Hepatocyte (in vitro differentiated cells): ENCODE data around the gene SEC14L6. TPM values are rescaled to one million over a fixed set of nuclear protein-coding genes. Genes with fewer than 3 reads are reported as not detected.
"Not testable (repeated sequence)": the region's sequence is repeated elsewhere in the genome, so short reads cannot be mapped to it uniquely, and the experiment has no call there.

Experiments
- DNase-seq: peaks from one replicate; pipeline ENCODE4 v3.0.0-alpha.2; 2016; ENCODE audit warnings: low spot score
- H2AFZ ChIP-seq: fragments of 200-600 bp; sonication (generic); 2 replicates; pipeline ENCODE4 v1.6.0; 2016; ENCODE audit warnings: antibody characterized with exemption, mild to moderate bottlenecking
- H3K27ac ChIP-seq: fragments of 200-600 bp; sonication (generic); 2 replicates; pipeline ENCODE4 v1.5.1; 2016; ENCODE audit warnings: mild to moderate bottlenecking
- H3K27me3 ChIP-seq: fragments of 200-600 bp; sonication (generic); 2 replicates; pipeline ENCODE4 v1.6.1; 2016
- H3K36me3 ChIP-seq: fragments of 200-600 bp; sonication (generic); replicated peaks from 2 replicates; pipeline ENCODE4 v1.5.1; 2016; ENCODE audit warnings: low read depth; ENCODE audit not compliant: insufficient read depth
- H3K4me1 ChIP-seq: fragments of 200-600 bp; sonication (generic); 2 replicates; pipeline ENCODE4 v1.5.1; 2016; ENCODE audit warnings: mild to moderate bottlenecking, moderate library complexity; ENCODE audit not compliant: insufficient read depth
- H3K4me2 ChIP-seq: fragments of 200-600 bp; sonication (generic); 2 replicates; pipeline ENCODE4 v1.6.0; 2016
- H3K4me3 ChIP-seq: fragments of 200-600 bp; sonication (generic); 2 replicates; pipeline ENCODE4 v1.5.1; 2016; ENCODE audit warnings: mild to moderate bottlenecking
- H3K79me2 ChIP-seq: fragments of 200-600 bp; sonication (generic); 2 replicates; pipeline ENCODE4 v1.6.0; 2017; ENCODE audit warnings: mild to moderate bottlenecking
- H3K9me2 ChIP-seq: fragments of 200-600 bp; sonication (generic); replicated peaks from 2 replicates; pipeline ENCODE4 v1.6.0; 2017; ENCODE audit warnings: mild to moderate bottlenecking; ENCODE audit not compliant: insufficient read depth
- H3K9me3 ChIP-seq: fragments of 200-600 bp; sonication (generic); 2 replicates; pipeline ENCODE4 v1.5.1; 2016; ENCODE audit warnings: low read depth, mild to moderate bottlenecking
- H4K20me1 ChIP-seq: fragments of 200-600 bp; sonication (generic); 2 replicates; pipeline ENCODE4 v1.6.0; 2016; ENCODE audit warnings: mild to moderate bottlenecking; ENCODE audit not compliant: insufficient read depth, poor library complexity, severe bottlenecking
- EZH2 ChIP-seq: fragments of 200-600 bp; sonication (generic); IDR thresholded peaks from 2 replicates; pipeline ENCODE4 v1.6.1; 2016; ENCODE audit warnings: antibody characterized with exemption, mild to moderate bottlenecking, borderline replicate concordance
- EZH2phosphoT487 ChIP-seq: fragments of 200-600 bp; sonication (generic); IDR thresholded peaks from one replicate; pipeline ENCODE4 v1.6.1; 2018; ENCODE audit warnings: antibody characterized with exemption, mild to moderate bottlenecking, low read depth, moderate library complexity; ENCODE audit not compliant: unreplicated experiment, severe bottlenecking
- WGBS: methylation state at CpG from one replicate; pipeline ENCODE4 v1.1.6; 2016; ENCODE audit warnings: low lambda C conversion rate; ENCODE audit errors: missing lambda C conversion rate; 5-methylcytosine and 5-hydroxymethylcytosine counted together
- polyA plus RNA-seq: library from polyadenylated mRNA; unstranded; fragments of >200 nt; fragmentation: Nextera tagmentation; extraction: Ambion mirVana; gene quantifications from 2 replicates; pipeline ENCODE4 v1.2.1, GENCODE V29; 2016
- total RNA-seq: library from RNA; depleted of rRNA; stranded (reverse); fragments of >200 nt; gene quantifications from 2 replicates; pipeline ENCODE4 v1.2.3, GENCODE V29; 2014
- TF ChIP-seq, protein P1 (sequence below): fragments of 200-600 bp; sonication (generic); IDR thresholded peaks from 2 replicates; pipeline ENCODE4 v1.5.1; 2016; ENCODE audit warnings: antibody characterized with exemption, mild to moderate bottlenecking; ENCODE audit not compliant: poor library complexity

The SEC14L6 gene
- 0.07 and 0.36 TPM in 2 replicates for total RNA-seq
- 0.39 TPM in 1 of 2 replicates, not detected in the other for polyA plus RNA-seq

DNA sequence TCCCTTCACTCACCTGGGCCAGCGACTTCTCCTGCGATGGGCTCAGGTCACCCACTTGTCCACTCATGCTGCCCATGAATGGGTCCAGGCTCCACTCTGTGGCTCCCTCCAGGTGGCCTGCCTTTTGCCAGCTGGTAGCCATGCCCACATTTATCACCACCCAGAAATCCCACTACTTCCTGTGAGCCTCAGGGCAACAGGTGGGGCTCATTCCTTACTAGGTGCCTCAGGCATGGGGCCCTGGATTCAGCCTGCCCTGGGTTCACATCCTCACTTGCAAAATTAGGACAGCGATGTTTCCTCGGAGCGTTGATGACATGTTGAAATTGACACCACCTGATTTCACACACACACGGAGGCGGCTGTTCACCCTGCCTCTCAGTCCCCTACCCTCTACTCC lies at the start of gene SEC14L6:
Gene SEC14L6 (minus strand): TSS at position 126 of the 400 bp plus-strand sequence. CDS start 59 bp downstream, at position 67.
- H3K4me1 ChIP-seq: peaks cover 11% of the 10 kb centered on the region
- 88% methylated on average over 7 of the region's 7 CpGs for WGBS

DNA sequence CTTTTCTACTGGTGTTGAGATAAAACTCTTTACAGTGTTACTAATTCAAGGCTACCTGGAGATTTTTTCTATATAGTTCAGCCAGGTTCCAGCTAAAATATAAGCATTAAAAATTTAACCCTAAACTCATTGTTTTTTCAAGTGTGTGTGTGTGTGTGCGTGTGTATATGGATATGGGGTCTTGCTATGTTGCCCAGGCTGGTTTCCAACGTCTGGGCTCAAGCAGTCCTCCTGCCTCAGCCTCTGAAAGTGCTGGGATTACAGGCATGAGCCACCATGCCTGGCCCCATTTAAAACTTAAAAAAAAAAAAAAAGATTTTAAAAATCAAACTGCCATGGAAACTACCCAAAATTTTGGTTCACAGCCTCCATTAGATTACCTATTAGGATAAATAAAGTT lies 49.7 kb upstream of the SEC14L6 start:
- Histone ChIP-seq H3K9me2 (no peaks in the 10 kb centered on the region), H3K4me1 (peaks cover 3% of the 10 kb centered on the region), H3K4me3 (no peak overlapping the region), H3K79me2 (peaks cover 4% of the 10 kb centered on the region), H3K27me3 (no peaks in the 10 kb centered on the region), H4K20me1 (no peaks in the 10 kb centered on the region), H3K36me3 (no peaks in the 10 kb centered on the region), H3K4me2 (no peak overlapping the region), H3K9me3 (no peaks in the 10 kb centered on the region), H2AFZ (no peak overlapping the region), H3K27ac (no peak overlapping the region)
- DNase-seq: no peak
- TF ChIP-seq, protein P1, sequence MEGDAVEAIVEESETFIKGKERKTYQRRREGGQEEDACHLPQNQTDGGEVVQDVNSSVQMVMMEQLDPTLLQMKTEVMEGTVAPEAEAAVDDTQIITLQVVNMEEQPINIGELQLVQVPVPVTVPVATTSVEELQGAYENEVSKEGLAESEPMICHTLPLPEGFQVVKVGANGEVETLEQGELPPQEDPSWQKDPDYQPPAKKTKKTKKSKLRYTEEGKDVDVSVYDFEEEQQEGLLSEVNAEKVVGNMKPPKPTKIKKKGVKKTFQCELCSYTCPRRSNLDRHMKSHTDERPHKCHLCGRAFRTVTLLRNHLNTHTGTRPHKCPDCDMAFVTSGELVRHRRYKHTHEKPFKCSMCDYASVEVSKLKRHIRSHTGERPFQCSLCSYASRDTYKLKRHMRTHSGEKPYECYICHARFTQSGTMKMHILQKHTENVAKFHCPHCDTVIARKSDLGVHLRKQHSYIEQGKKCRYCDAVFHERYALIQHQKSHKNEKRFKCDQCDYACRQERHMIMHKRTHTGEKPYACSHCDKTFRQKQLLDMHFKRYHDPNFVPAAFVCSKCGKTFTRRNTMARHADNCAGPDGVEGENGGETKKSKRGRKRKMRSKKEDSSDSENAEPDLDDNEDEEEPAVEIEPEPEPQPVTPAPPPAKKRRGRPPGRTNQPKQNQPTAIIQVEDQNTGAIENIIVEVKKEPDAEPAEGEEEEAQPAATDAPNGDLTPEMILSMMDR: no peak
- no peak for TF ChIP-seq EZH2
- TF ChIP-seq EZH2phosphoT487: no peak
- WGBS: 59% methylated on average over 2 of the region's 2 CpGs

More for the DNA sequence above, at the start of gene SEC14L6:
- H3K79me2 ChIP-seq: no peaks in the 10 kb centered on the region
- H3K4me3 ChIP-seq: no peak within 1 kb of the TSS
- no peak within 1 kb of the TSS for H3K4me2 ChIP-seq
- H2AFZ ChIP-seq: no peak within 1 kb of the TSS
- H3K9me2 ChIP-seq: no peaks in the 10 kb centered on the region
- peaks cover 16% of the 10 kb centered on the region for H3K27me3 ChIP-seq
- H4K20me1 ChIP-seq: no peaks in the 10 kb centered on the region
- H3K27ac ChIP-seq: no peak within 1 kb of the TSS
- H3K9me3 ChIP-seq: no peaks in the 10 kb centered on the region
- TF ChIP-seq EZH2phosphoT487 (no peak), EZH2 (no peak)
- TF ChIP-seq, protein P1: no peak
- H3K36me3 ChIP-seq: no peaks in the 10 kb centered on the region
- DNase-seq: no peak

DNA sequence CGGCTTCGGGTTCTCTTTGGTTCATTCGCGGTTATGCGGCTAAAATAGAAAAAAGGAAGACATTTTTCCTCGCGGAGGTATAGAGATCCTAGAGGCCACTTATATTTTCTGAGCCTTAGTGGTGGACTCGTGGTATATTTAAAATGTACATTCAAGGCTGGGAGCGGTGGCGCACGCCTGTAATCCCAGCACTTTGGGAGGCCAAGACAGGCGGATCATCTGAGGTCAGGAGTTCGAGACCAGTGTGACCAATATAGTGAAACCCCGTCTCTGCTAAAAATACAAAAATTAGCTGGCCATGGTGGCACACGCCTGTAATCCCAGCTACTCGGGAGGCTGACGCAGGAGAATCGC lies 45.8 kb upstream of the SEC14L6 start:
- not testable (repeated sequence) for H3K9me2 ChIP-seq, H3K27me3 ChIP-seq, H3K4me3 ChIP-seq, DNase-seq, H3K9me3 ChIP-seq, H3K36me3 ChIP-seq, H4K20me1 ChIP-seq, H2AFZ ChIP-seq, H3K27ac ChIP-seq
- peaks cover 11% of the 10 kb centered on the region for H3K4me1 ChIP-seq
- WGBS: 48% methylated on average over 18 of the region's 18 CpGs
- H3K79me2 ChIP-seq: peaks cover 20% of the 10 kb centered on the region
- peak overlapping the region; percentile 65 for H3K4me2 ChIP-seq

DNA sequence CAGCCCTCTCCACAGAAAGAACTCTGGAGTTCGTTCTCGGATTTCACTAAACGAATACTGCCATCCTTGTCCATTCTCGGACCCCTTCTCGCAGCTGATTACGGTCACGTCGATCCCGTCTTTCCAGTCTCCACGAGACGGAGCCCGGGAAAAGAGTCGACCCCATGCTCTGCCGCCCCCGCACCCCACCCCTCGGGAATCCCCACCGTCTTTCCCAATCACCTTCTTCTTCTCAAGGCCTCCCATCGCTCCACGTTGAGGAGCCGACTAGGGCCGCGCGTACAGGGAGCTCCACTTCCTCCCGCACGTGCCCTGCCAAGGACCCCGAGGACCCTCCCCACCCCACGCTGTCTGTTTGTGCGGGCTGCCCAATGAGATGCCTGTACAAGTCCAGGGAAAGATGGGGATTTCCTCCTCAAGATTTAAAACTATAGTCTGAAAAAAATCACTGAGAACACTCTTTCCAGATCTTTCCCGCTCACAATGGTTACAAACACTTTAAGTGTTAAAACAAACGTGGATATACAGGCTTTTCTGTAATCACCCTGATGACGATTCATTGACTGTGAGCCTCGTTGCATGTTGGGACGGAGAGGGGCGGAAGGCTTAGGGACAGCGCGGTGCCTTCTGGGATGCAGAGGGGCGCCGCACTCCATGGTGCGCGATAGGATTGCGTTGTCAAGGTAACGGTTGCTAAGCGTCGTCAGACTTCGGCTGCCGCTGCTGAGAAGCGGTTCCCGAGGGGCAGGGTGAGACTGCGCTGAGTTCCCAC lies 45.2 kb upstream of the SEC14L6 start, which contains the start of gene PES1:
Gene PES1 (minus strand): TSS at position 323 of the 772 bp plus-strand sequence. CDS start 77 bp downstream, at position 246.
- WGBS: under 1% methylated on average over 45 of the region's 49 CpGs
- Histone ChIP-seq H3K27ac (peak within 1 kb of the TSS; percentile 82), H4K20me1 (peaks cover 7% of the 10 kb centered on the region), H2AFZ (peak within 1 kb of the TSS; percentile 2), H3K9me2 (no peaks in the 10 kb centered on the region), H3K4me3 (peak within 1 kb of the TSS; percentile 62), H3K36me3 (no peaks in the 10 kb centered on the region), H3K9me3 (no peaks in the 10 kb centered on the region), H3K4me2 (peak within 1 kb of the TSS; percentile 92), H3K79me2 (peaks cover 20% of the 10 kb centered on the region), H3K27me3 (no peaks in the 10 kb centered on the region), H3K4me1 (peaks cover 11% of the 10 kb centered on the region)
- peak; percentile 99 for DNase-seq
- TF ChIP-seq EZH2phosphoT487: no peak
- TF ChIP-seq, protein P1: no peak
